Loucy (cell line): ENCODE results near the gene YIPF2.

ENCODE experiments used
- H2AFZ ChIP-seq: fragments of 200-600 bp; sonication (generic); 2 replicates; pipeline ENCODE4 v1.6.0; 2016; ENCODE audit warnings: antibody characterized with exemption, mild to moderate bottlenecking, low read length, moderate library complexity
- H3F3A ChIP-seq: fragments of 200-600 bp; 2 replicates; pipeline ENCODE4 v1.6.0; 2016; ENCODE audit warnings: antibody characterized with exemption, low read depth, mild to moderate bottlenecking
- H3K27me3 ChIP-seq: fragments of 200-600 bp; sonication (generic); 2 replicates; pipeline ENCODE4 v1.6.1; 2014; ENCODE audit warnings: low read length, mild to moderate bottlenecking; ENCODE audit not compliant: insufficient read depth, poor library complexity, severe bottlenecking
- H3K36me3 ChIP-seq: fragments of 200-600 bp; sonication (generic); 2 replicates; pipeline ENCODE4 v1.6.1; 2016; ENCODE audit warnings: low read length; ENCODE audit not compliant: insufficient read depth
- H3K4me1 ChIP-seq: fragments of 200-600 bp; sonication (generic); 2 replicates; pipeline ENCODE4 v1.5.1; 2014; ENCODE audit warnings: low read length, mild to moderate bottlenecking; ENCODE audit not compliant: insufficient read depth, poor library complexity, severe bottlenecking
- H3K4me2 ChIP-seq: fragments of 200-600 bp; sonication (generic); 2 replicates; pipeline ENCODE4 v1.6.0; 2014; ENCODE audit warnings: antibody characterized with exemption, low read length, low read depth, mild to moderate bottlenecking; ENCODE audit not compliant: poor library complexity, severe bottlenecking
- H3K4me3 ChIP-seq: fragments of 200-600 bp; sonication (generic); 2 replicates; pipeline ENCODE4 v1.5.1; 2014; ENCODE audit warnings: low read length, mild to moderate bottlenecking, mixed read lengths; ENCODE audit not compliant: poor library complexity, severe bottlenecking
- H3K79me2 ChIP-seq: fragments of 200-600 bp; sonication (generic); 2 replicates; pipeline ENCODE4 v1.6.1; 2014; ENCODE audit warnings: low read length; ENCODE audit not compliant: insufficient read depth
- H3K9ac ChIP-seq: fragments of 200-600 bp; sonication (generic); 2 replicates; pipeline ENCODE4 v1.6.0; 2014; ENCODE audit warnings: mild to moderate bottlenecking, low read depth, low read length, moderate library complexity; ENCODE audit not compliant: poor library complexity, severe bottlenecking
- H3K9me2 ChIP-seq: fragments of 200-600 bp; sonication (generic); replicated peaks from 2 replicates; pipeline ENCODE4 v1.6.1; 2016; ENCODE audit warnings: low read depth, low read length, mixed read lengths
- H3K9me3 ChIP-seq: fragments of 200-600 bp; sonication (generic); 2 replicates; pipeline ENCODE4 v1.6.1; 2014; ENCODE audit warnings: mild to moderate bottlenecking, antibody characterized with exemption, low read length, low read depth; ENCODE audit not compliant: insufficient read depth
- H4K20me1 ChIP-seq: fragments of 200-600 bp; sonication (generic); 2 replicates; pipeline ENCODE4 v1.6.0; 2014; ENCODE audit warnings: antibody characterized with exemption, low read length, mild to moderate bottlenecking; ENCODE audit not compliant: insufficient read depth, poor library complexity, severe bottlenecking
- CTCF ChIP-seq: fragments of 200-600 bp; sonication (generic); conservative IDR thresholded peaks from 2 replicates; pipeline ENCODE4 v1.5.1; 2014; ENCODE audit warnings: mild to moderate bottlenecking, antibody characterized with exemption, low read length
- EZH2phosphoT487 ChIP-seq: fragments of 200-600 bp; IDR thresholded peaks from 2 replicates; pipeline ENCODE4 v1.6.1; 2018; ENCODE audit warnings: antibody characterized with exemption, mild to moderate bottlenecking, moderate library complexity, borderline replicate concordance

The YIPF2 gene

GRCh38 chr19:10918359-10918758 is 10.1 kb downstream of the YIPF2 start:
- TF ChIP-seq CTCF, result no peak
- no peak for TF ChIP-seq EZH2phosphoT487
- H3K9me3 ChIP-seq, result no peaks in the 10 kb centered on the region
- peaks cover 41% of the 10 kb centered on the region; the same call in 1 of the 2 replicates for H3K36me3 ChIP-seq

GRCh38 chr19:10916602-10917001 is 11.8 kb downstream of the YIPF2 start:
- TF ChIP-seq CTCF, result no peak
- no peak for TF ChIP-seq EZH2phosphoT487
- no peak overlapping the region for H3K4me3 ChIP-seq
- H2AFZ ChIP-seq, result no peak overlapping the region
- H3K9me3 ChIP-seq, result no peaks in the 10 kb centered on the region
- H3K27me3 ChIP-seq, result no peaks in the 10 kb centered on the region
- H3K36me3 ChIP-seq, result peaks cover 54% of the 10 kb centered on the region; the same call in 1 of the 2 replicates
- no peaks in the 10 kb centered on the region for H3K9me2 ChIP-seq
- H3F3A ChIP-seq, result no peaks in the 10 kb centered on the region
- no peaks in the 10 kb centered on the region for H3K4me1 ChIP-seq
- H3K9ac ChIP-seq, result no peak overlapping the region
- H4K20me1 ChIP-seq, result no peaks in the 10 kb centered on the region
- H3K79me2 ChIP-seq, result no peaks in the 10 kb centered on the region
- H3K4me2 ChIP-seq, result no peak overlapping the region

More at GRCh38 chr19:10918359-10918758, 10.1 kb downstream of the YIPF2 start:
- H4K20me1 ChIP-seq, result no peaks in the 10 kb centered on the region
- no peaks in the 10 kb centered on the region for H3F3A ChIP-seq
- no peaks in the 10 kb centered on the region for H3K27me3 ChIP-seq
- H3K79me2 ChIP-seq, result no peaks in the 10 kb centered on the region
- H3K4me1 ChIP-seq, result no peaks in the 10 kb centered on the region
- H3K4me2 ChIP-seq, result no peak overlapping the region
- no peak overlapping the region for H2AFZ ChIP-seq
- H3K4me3 ChIP-seq, result no peak overlapping the region
- no peak overlapping the region for H3K9ac ChIP-seq
- no peaks in the 10 kb centered on the region for H3K9me2 ChIP-seq

GRCh38 chr19:10915130-10916091 is 13.0 kb downstream of the YIPF2 start:
- Histone ChIP-seq H3K79me2 (no peaks in the 10 kb centered on the region), H3K4me2 (no peak overlapping the region), H2AFZ (no peak overlapping the region), H3K27me3 (no peaks in the 10 kb centered on the region), H3K4me3 (no peak overlapping the region), H3K4me1 (no peaks in the 10 kb centered on the region), H3F3A (no peaks in the 10 kb centered on the region), H3K9ac (no peak overlapping the region), H3K36me3 (peaks cover 55% of the 10 kb centered on the region; the same call in 1 of the 2 replicates), H3K9me3 (no peaks in the 10 kb centered on the region), H4K20me1 (no peaks in the 10 kb centered on the region), H3K9me2 (no peaks in the 10 kb centered on the region)
- no peak for TF ChIP-seq CTCF
